ENCODE data around the gene GPHA2. TPM values are rescaled to one million over a fixed set of nuclear protein-coding genes. Genes with fewer than 3 reads are reported as not detected.

Gene GPHA2
- total RNA-seq, 1 experiment from 2014 or later: not detected

DNA sequence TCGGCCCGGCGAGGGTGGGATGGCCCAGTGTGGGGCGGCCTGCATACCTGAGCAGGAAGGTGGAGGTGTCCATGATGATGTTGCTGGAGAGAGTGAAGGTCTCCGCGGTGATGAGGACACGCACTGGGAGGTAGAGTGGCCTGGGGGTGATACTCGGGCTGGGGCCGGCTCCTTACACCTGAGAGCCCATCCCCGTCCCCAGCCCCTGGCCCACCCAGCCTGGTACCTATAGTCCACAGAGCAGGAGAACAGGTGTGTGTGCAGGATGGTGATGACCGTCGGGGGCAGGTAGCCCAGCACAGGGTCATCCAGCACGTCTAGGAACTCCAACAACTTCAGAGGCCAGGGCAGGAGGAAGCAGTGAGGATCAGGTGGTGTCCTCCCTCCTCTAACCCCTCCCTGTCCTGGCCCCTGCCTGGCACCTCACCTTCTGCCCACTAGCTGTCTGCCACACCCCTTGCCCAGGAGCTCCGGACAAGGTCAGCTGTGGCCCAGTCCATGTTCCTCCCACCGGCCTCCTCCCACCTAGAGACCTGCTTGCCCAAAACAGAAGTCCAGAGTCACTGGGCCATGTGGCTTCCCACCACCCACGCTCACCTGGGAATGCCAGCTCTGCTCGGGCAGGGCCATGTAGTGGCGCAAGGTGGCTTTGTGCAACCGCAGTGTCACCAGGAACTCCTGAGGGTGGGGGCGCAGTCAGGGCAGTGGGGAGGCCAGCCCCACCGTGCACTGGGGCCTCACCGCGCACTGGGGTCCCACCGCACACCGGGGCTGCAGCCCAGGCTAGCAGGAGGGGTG lies 30.0 kb downstream of the GPHA2 start:
- H3K27me3 Mint-ChIP-seq (ENCODE audit: unreplicated experiment): no peaks in the 10 kb centered on the region
- DNase-seq: no peak
- H3K9me3 Mint-ChIP-seq (ENCODE audit: low read depth, unreplicated experiment): no peaks in the 10 kb centered on the region
- H3K36me3 Mint-ChIP-seq (ENCODE audit: insufficient read depth, unreplicated experiment): peaks cover 39% of the 10 kb centered on the region
- intact Hi-C loops (cut with micrococcal nuclease; ENCODE audit: unreplicated experiment): no loop called here
- BruUV-seq (replicated peaks): no TSS peak
- no peak overlapping the region for H3K4me3 Mint-ChIP-seq (ENCODE audit: low read depth, unreplicated experiment)
- TF ChIP-seq, protein P1, sequence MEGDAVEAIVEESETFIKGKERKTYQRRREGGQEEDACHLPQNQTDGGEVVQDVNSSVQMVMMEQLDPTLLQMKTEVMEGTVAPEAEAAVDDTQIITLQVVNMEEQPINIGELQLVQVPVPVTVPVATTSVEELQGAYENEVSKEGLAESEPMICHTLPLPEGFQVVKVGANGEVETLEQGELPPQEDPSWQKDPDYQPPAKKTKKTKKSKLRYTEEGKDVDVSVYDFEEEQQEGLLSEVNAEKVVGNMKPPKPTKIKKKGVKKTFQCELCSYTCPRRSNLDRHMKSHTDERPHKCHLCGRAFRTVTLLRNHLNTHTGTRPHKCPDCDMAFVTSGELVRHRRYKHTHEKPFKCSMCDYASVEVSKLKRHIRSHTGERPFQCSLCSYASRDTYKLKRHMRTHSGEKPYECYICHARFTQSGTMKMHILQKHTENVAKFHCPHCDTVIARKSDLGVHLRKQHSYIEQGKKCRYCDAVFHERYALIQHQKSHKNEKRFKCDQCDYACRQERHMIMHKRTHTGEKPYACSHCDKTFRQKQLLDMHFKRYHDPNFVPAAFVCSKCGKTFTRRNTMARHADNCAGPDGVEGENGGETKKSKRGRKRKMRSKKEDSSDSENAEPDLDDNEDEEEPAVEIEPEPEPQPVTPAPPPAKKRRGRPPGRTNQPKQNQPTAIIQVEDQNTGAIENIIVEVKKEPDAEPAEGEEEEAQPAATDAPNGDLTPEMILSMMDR (IDR thresholded peaks at IDR 0.05; ENCODE audit: unreplicated experiment): no peak
- CTCF ChIA-PET: no interaction called here
- no peaks in the 10 kb centered on the region for H3K4me1 Mint-ChIP-seq (ENCODE audit: low read depth, unreplicated experiment)
- H3K27ac Mint-ChIP-seq (ENCODE audit: unreplicated experiment): no peak overlapping the region

GRCh38 chr11:64903291-64903833 lies 32.3 kb downstream of the GPHA2 start:
- CTCF ChIA-PET: no interaction called here
- peaks cover 15% of the 10 kb centered on the region for H3K4me1 Mint-ChIP-seq (ENCODE audit: low read depth, unreplicated experiment)
- no peaks in the 10 kb centered on the region for H3K27me3 Mint-ChIP-seq (ENCODE audit: unreplicated experiment)
- H3K27ac Mint-ChIP-seq (ENCODE audit: unreplicated experiment): no peak overlapping the region
- BruUV-seq (replicated peaks): no TSS peak
- H3K36me3 Mint-ChIP-seq (ENCODE audit: insufficient read depth, unreplicated experiment): peaks cover 35% of the 10 kb centered on the region
- no peak overlapping the region for H3K4me3 Mint-ChIP-seq (ENCODE audit: low read depth, unreplicated experiment)
- no peak for DNase-seq
- intact Hi-C loops (cut with micrococcal nuclease; ENCODE audit: unreplicated experiment): no loop called here
- TF ChIP-seq, protein P1 (IDR thresholded peaks at IDR 0.05; ENCODE audit: unreplicated experiment): no peak
- H3K9me3 Mint-ChIP-seq (ENCODE audit: low read depth, unreplicated experiment): no peaks in the 10 kb centered on the region

GRCh38 chr11:64902102-64902900 lies 33.4 kb downstream of the GPHA2 start:
- H3K36me3 Mint-ChIP-seq (ENCODE audit: insufficient read depth, unreplicated experiment): peaks cover 34% of the 10 kb centered on the region
- H3K4me3 Mint-ChIP-seq (ENCODE audit: low read depth, unreplicated experiment): no peak overlapping the region
- H3K4me1 Mint-ChIP-seq (ENCODE audit: low read depth, unreplicated experiment): peaks cover 15% of the 10 kb centered on the region
- no peak for DNase-seq
- no peaks in the 10 kb centered on the region for H3K9me3 Mint-ChIP-seq (ENCODE audit: low read depth, unreplicated experiment)
- no peaks in the 10 kb centered on the region for H3K27me3 Mint-ChIP-seq (ENCODE audit: unreplicated experiment)
- intact Hi-C loops (cut with micrococcal nuclease; ENCODE audit: unreplicated experiment): no loop called here
- no peak overlapping the region for H3K27ac Mint-ChIP-seq (ENCODE audit: unreplicated experiment)
- TF ChIP-seq, protein P1 (IDR thresholded peaks at IDR 0.05; ENCODE audit: unreplicated experiment): no peak
- CTCF ChIA-PET: no interaction called here
- BruUV-seq (replicated peaks): no TSS peak

DNA sequence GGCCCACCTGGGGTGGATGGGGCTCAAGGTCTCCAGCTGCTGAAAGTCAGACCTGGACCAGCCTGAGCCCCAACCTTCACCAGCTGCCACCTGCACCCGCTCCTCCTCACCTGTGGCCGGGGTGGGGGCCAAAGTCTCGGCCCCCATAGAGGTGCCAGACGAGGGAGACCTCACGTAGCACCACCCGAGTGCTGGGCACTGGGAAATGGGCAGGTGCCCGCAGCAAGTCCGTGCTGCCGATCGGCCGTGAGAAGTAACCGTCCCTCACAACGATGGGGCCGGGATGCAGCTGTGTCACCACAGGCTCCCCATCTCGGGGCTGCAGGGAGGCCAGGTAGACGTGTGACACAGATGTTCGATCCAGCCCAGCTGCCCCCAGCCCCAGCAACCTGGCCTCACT lies 34.9 kb downstream of the GPHA2 start:
- Mint-ChIP-seq H3K36me3 (ENCODE audit: insufficient read depth, unreplicated experiment) (peaks cover 32% of the 10 kb centered on the region), H3K27me3 (ENCODE audit: unreplicated experiment) (no peaks in the 10 kb centered on the region), H3K27ac (ENCODE audit: unreplicated experiment) (no peak overlapping the region), H3K4me3 (ENCODE audit: low read depth, unreplicated experiment) (no peak overlapping the region), H3K9me3 (ENCODE audit: low read depth, unreplicated experiment) (no peaks in the 10 kb centered on the region), H3K4me1 (ENCODE audit: low read depth, unreplicated experiment) (peaks cover 15% of the 10 kb centered on the region)
- DNase-seq: no peak
- BruUV-seq (replicated peaks): no TSS peak
- intact Hi-C loops (cut with micrococcal nuclease; ENCODE audit: unreplicated experiment): no loop called here
- CTCF ChIA-PET: interaction anchor here (1.0 to 1.5 kb wide), 2 partner anchors 53 to 113 kb away, joined by 4 read pairs; partner anchors contain the start of gene ARL2
- TF ChIP-seq, protein P1 (IDR thresholded peaks at IDR 0.05; ENCODE audit: unreplicated experiment): no peak
